Measurements from ENCODE around the gene STX5. TPM values are rescaled to one million over a fixed set of nuclear protein-coding genes. Genes with fewer than 3 reads are reported as not detected.

STX5 gene
- total and polyA plus RNA-seq, 9 of the 15 experiments (the other 6 are each of a cell fraction or from before 2014, with no cell fraction given), result 2.8 to 28.6 (median 23.7) TPM

GRCh38 chr11:62854013-62854824 is 22.4 kb upstream of the STX5 start:
- Histone ChIP-seq H3K4me3 (peak overlapping the region; percentile 74), H2AFZ (ENCODE audit: low read depth, low read length) (no peak overlapping the region), H3K36me3 (ENCODE audit: control insufficient read depth, insufficient read depth, low read length) (peaks cover 50% of the 10 kb centered on the region), H3K9me1 (ENCODE audit: control insufficient read depth, insufficient read depth, low read length) (no peaks in the 10 kb centered on the region), H3K9me3 (replicated peaks; ENCODE audit: control insufficient read depth, insufficient read depth, low read depth, low read length) (no peaks in the 10 kb centered on the region), H4K20me1 (replicated peaks; ENCODE audit: control insufficient read depth, insufficient read depth, low read length) (peaks cover 44% of the 10 kb centered on the region), H3K27ac (ENCODE audit: extremely low read depth, low read depth, low read length) (peak overlapping the region; percentile 92), H3K9ac (ENCODE audit: insufficient read depth in 1 of 2, low read depth in 2 of 2, low read length in 2 of 2) (peak overlapping the region; percentile 92 to 96), H3K27me3 (ENCODE audit: control insufficient read depth in 2 of 2, insufficient read depth in 2 of 2, low read length in 2 of 2) (no peaks in the 10 kb centered on the region), H3K4me1 (replicated peaks in 1 of 2; ENCODE audit: control insufficient read depth in 2 of 2, insufficient read depth in 2 of 2, low read length in 2 of 2) (peaks cover 0 to 14% of the 10 kb centered on the region in 2 experiments; a peak in 2 of 5 replicates), H3K4me2 (ENCODE audit: insufficient read depth, low read length) (peak overlapping the region; percentile 99), H3K79me2 (ENCODE audit: control insufficient read depth, insufficient read depth, low read length) (peaks cover 77% of the 10 kb centered on the region)
- in situ Hi-C loops (cut with MboI), result loop anchor here (25.0 kb wide), 1 partner anchor 467 kb away; no protein-coding TSS in a partner anchor
- ATAC-seq (no peak), DNase-seq (ENCODE audit: extremely low read depth in 1 of 4, low spot score in 3 of 4) (peak in 3 of 4 experiments; percentile 9 to 33 (median 30)), FAIRE-seq (no peak)
- ChIA-PET CTCF (ENCODE audit: low intra/inter-chr PET ratio) (no interaction called here), POLR2A (interaction anchor here (0.6 to 10.0 kb wide), 23 partner anchors 9 to 162 kb away, joined by 3 to 403 read pairs (median 18); partner anchors contain the start of genes NXF1, POLR2G, SLC3A2 and STX5)
- intact Hi-C loops (cut with micrococcal nuclease), result no loop called here
- no TSS peak for BruUV-seq (replicated peaks)
- WGBS (ENCODE audit: insufficient coverage, low coverage, missing lambda C conversion rate), result under 1% methylated on average over 8 of the region's 8 CpGs
- TF ChIP-seq ZNF232 (CRISPR knock-in tag; IDR thresholded peaks at IDR 0.05) (0 out of 2 replicates have a peak, but pooled peaks have one; percentile 24), CHD1 (IDR thresholded peaks at IDR 0.05; ENCODE audit: low read length) (peak; percentile 34), POLR2G (IDR thresholded peaks at IDR 0.05; ENCODE audit: low read depth, low read length) (peak; percentile 50), MXI1 (IDR thresholded peaks at IDR 0.05; ENCODE audit: low read depth, low read length) (peak; percentile 61; the same call in 1 of the 2 replicates), NFYB (IDR thresholded peaks at IDR 0.05; ENCODE audit: extremely low read depth, insufficient read length) (no peak), RBFOX2 (IDR thresholded peaks at IDR 0.05; ENCODE audit: low read depth, low read length) (peak; percentile 58), TBL1XR1 (IDR thresholded peaks at IDR 0.05; ENCODE audit: low read length in 2 of 2) (0 out of 4 replicates have a peak, but pooled peaks of 1 of the 2 experiments have one; percentile 54), BMI1 (IDR thresholded peaks at IDR 0.05; ENCODE audit: low read length) (no peak), ETV1 (tag; conservative IDR thresholded peaks at IDR 0.05; ENCODE audit: low read depth) (no peak), U2AF2 (optimal IDR thresholded peaks at IDR 0.05; ENCODE audit: low read depth, low read length) (no peak), POLR2A (conservative IDR thresholded peaks at IDR 0.05) (peak; percentile 3; the same call in 1 of the 2 replicates), U2AF1 (optimal IDR thresholded peaks at IDR 0.05; ENCODE audit: low read depth, low read length) (peak; percentile 98), ZNF584 (CRISPR knock-in tag; IDR thresholded peaks at IDR 0.05; ENCODE audit: low read depth) (0 out of 2 replicates have a peak, but pooled peaks have one; percentile 15), ZBTB11 (CRISPR knock-in tag; IDR thresholded peaks at IDR 0.05) (0 out of 6 replicates have a peak, but pooled peaks of 1 of the 3 experiments have one; percentile 7), LCOR (CRISPR knock-in tag; IDR thresholded peaks at IDR 0.05) (0 out of 2 replicates have a peak, but pooled peaks have one; percentile 32), HNRNPL (IDR thresholded peaks at IDR 0.05; ENCODE audit: low read depth, low read length) (peak; percentile 69; the same call in 1 of the 2 replicates), GATAD2A (IDR thresholded peaks at IDR 0.05) (no peak), PRPF4 (IDR thresholded peaks at IDR 0.05; ENCODE audit: insufficient read depth, low read depth, low read length, poor library complexity, severe bottlenecking) (peak; percentile 22), MIER1 (IDR thresholded peaks at IDR 0.05; ENCODE audit: low read depth) (no peak)

Measured in K562 (cell line).